Body of pancreas (tissue), 4 donors: ENCODE results near the gene GREB1.

Experiments
- POLR2A ChIP-seq, 3 donors: fragments of 450-650 bp; IDR thresholded peaks; one replicate each; pipeline ENCODE4 v1.6.1; 2016; ENCODE audit warnings: antibody characterized with exemption in 3 of 3, mild to moderate bottlenecking in 2 of 3
- TF ChIP-seq, protein P1 (sequence below), 7 experiments: fragments of 450-650 bp in 4 of 7; fragments of 200-600 bp in 3 of 7; sonication (generic) in 3 of 7; IDR thresholded peaks; one replicate each; pipeline ENCODE4 v1.5.1; 2016 to 2019; ENCODE audit warnings: antibody characterized with exemption in 7 of 7

DNA sequence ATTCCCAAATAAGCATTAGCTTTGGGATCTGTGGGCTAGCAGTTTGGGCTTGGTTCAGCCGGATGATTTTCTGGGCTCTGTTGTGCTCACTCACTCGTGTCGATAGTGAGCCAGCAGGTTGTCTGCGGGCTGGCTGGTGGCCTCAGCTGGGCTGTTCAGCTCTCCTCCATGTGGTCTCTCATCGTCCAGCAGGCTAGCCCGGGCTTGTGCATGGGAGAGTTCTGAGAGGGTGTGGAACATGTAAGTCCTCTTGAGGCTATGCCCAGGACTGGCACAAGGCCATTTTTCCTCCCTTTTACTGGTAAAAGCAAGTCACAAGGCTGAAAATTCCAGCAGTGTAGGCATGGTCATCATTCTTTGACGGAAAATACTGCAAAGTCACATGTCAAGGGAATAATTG lies 97.6 kb downstream of the GREB1 start:
- TF ChIP-seq, protein P1, sequence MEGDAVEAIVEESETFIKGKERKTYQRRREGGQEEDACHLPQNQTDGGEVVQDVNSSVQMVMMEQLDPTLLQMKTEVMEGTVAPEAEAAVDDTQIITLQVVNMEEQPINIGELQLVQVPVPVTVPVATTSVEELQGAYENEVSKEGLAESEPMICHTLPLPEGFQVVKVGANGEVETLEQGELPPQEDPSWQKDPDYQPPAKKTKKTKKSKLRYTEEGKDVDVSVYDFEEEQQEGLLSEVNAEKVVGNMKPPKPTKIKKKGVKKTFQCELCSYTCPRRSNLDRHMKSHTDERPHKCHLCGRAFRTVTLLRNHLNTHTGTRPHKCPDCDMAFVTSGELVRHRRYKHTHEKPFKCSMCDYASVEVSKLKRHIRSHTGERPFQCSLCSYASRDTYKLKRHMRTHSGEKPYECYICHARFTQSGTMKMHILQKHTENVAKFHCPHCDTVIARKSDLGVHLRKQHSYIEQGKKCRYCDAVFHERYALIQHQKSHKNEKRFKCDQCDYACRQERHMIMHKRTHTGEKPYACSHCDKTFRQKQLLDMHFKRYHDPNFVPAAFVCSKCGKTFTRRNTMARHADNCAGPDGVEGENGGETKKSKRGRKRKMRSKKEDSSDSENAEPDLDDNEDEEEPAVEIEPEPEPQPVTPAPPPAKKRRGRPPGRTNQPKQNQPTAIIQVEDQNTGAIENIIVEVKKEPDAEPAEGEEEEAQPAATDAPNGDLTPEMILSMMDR (IDR thresholded peaks at IDR 0.05): no peak
- no peak for TF ChIP-seq POLR2A (IDR thresholded peaks at IDR 0.05)
